ENCODE results near the gene CRIM1. TPM values are rescaled to one million over a fixed set of nuclear protein-coding genes. Genes with fewer than 3 reads are reported as not detected.

CRIM1 gene
- total RNA-seq, 1 experiment from 2014 or later = 27.6 TPM

DNA sequence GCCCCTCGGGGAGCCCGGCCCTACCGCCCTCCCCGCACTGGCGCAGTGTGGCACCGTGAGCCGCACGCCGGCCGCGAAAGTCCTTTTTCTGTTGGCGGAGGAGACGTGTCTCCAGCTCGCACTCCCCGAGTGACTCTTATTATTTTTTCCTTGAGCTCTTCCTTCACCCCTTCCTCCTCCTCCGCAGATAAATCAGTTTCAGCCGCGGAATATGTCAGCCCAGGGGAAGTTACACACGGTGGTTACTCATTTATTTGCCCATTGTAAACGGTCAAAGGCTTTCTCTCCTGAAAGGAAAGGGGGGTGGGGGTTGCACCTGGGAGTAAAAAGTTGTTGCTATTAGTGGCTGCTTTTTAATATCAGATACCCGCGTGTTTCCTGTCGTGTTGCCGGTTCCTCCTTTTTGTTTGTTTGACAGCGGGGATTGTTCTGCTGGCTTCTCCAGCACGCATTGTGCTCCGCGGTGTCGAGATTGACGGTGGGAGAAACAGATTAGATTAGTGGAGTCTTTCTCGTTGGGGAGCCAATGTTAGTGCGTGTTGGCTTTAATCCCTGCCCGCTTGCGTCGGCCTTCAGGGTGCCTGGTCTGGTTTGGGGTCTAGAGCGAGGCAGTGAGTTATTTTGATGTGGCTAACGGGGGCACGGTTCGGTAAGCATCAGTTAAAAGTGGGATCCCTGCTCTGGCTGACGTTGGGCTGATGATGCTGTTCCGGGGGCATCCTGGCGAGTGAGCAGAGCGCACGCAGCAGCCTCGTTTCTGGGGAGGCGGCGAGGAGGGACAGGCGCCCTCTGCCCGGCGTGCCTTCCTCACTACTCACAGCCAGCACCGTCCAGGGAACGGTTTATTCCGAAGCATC is 1.6 kb downstream of the CRIM1 start:
- no peak overlapping the region for H2BK20ac ChIP-seq (ENCODE audit: low read depth, low read length, poor library complexity, severe bottlenecking)
- no peak overlapping the region for H4K91ac ChIP-seq (ENCODE audit: insufficient read length, low read depth, low read length)
- H3K4me1 Mint-ChIP-seq = peaks cover 69 to 73% of the 10 kb centered on the region in 2 experiments
- H2BK5ac ChIP-seq (ENCODE audit: insufficient read length, low read length) = no peak overlapping the region
- H3K23me2 ChIP-seq (ENCODE audit: insufficient read length, low read depth, low read length, poor library complexity, severe bottlenecking) = peaks cover 17% of the 10 kb centered on the region
- H3T11ph ChIP-seq (ENCODE audit: low read length) = no peak overlapping the region
- H3K4ac ChIP-seq (ENCODE audit: low read depth, low read length) = no peak overlapping the region
- no peak overlapping the region for H2BK15ac ChIP-seq (ENCODE audit: low read depth, low read length)
- peaks cover 39% of the 10 kb centered on the region; the same call in 1 of the 2 replicates for H3K79me2 ChIP-seq (ENCODE audit: insufficient read depth, low read length)
- no peak overlapping the region for H2AFZ ChIP-seq (ENCODE audit: low read length)
- peaks cover 0 to 2% of the 10 kb centered on the region in 2 experiments; a peak in 2 of 5 replicates for H3K9me3 Mint-ChIP-seq
- peak overlapping the region; percentile 59 for H3K9ac ChIP-seq (ENCODE audit: extremely low read depth, insufficient read length, low read length)
- no peak overlapping the region for H2AK5ac ChIP-seq (ENCODE audit: insufficient read length, low read length)
- no peak for TF ChIP-seq CTCF (conservative IDR thresholded peaks at IDR 0.05)
- no peak overlapping the region for H4K8ac ChIP-seq (replicated peaks; ENCODE audit: insufficient read length, low read depth, low read length)
- peaks cover 17% of the 10 kb centered on the region for H3K27me3 Mint-ChIP-seq (ENCODE audit: low read depth)
- H2BK120ac ChIP-seq (ENCODE audit: low read depth, low read length, poor library complexity, severe bottlenecking) = no peak overlapping the region
- H3K27me3 ChIP-seq (ENCODE audit: insufficient read depth, low read length) = peaks cover 3% of the 10 kb centered on the region; the same call in 1 of the 2 replicates
- no peak overlapping the region for H4K5ac ChIP-seq (ENCODE audit: insufficient read length, low read depth, low read length)
- H4K20me1 ChIP-seq (ENCODE audit: control insufficient read depth, insufficient read depth, insufficient read length) = no peaks in the 10 kb centered on the region
- H3K79me1 ChIP-seq (ENCODE audit: insufficient read depth, low read depth, low read length, poor library complexity, severe bottlenecking) = no peaks in the 10 kb centered on the region
- H3K9me3 ChIP-seq (ENCODE audit: control insufficient read depth, low read depth, low read length) = no peaks in the 10 kb centered on the region
- H3K36me3 Mint-ChIP-seq (ENCODE audit: insufficient read depth in 1 of 3, low read depth in 3 of 3) = no peaks in the 10 kb centered on the region; a peak in 2 of 7 replicates
- no peak overlapping the region for H3K27ac ChIP-seq (ENCODE audit: insufficient read length, low read depth, low read length)
- peaks cover 17% of the 10 kb centered on the region for H3K4me1 ChIP-seq (ENCODE audit: insufficient read depth, low read length)
- H3K14ac ChIP-seq (ENCODE audit: insufficient read depth, low read length) = no peak overlapping the region
- peak overlapping the region; percentile 93 to 99 for H3K4me3 Mint-ChIP-seq
- WGBS (ENCODE audit: extremely low coverage, insufficient read length, low lambda C conversion rate) = no CpG with 5 or more reads among the region's 53 CpGs
- no peak overlapping the region for H3K56ac ChIP-seq (ENCODE audit: insufficient read length, low read depth, low read length)
- no peak overlapping the region for H2BK12ac ChIP-seq (ENCODE audit: insufficient read length, low read depth, low read length)
- peak overlapping the region; percentile 45 to 97 (median 79); a peak in 6 of 7 replicates for H3K27ac Mint-ChIP-seq
- H3K23ac ChIP-seq (ENCODE audit: insufficient read length, low read depth, low read length) = no peak overlapping the region
- DNase-seq = peak; percentile 58
- no peak overlapping the region for H3K18ac ChIP-seq (ENCODE audit: insufficient read length, low read depth, low read length)
- H3K4me2 ChIP-seq (ENCODE audit: insufficient read depth, insufficient read length, low read length) = peak overlapping the region; percentile 75
